ENCODE results near the gene SCIMP. TPM values are rescaled to one million over a fixed set of nuclear protein-coding genes. Genes with fewer than 3 reads are reported as not detected.

Gene SCIMP
- total and polyA plus RNA-seq, 2 of the 13 experiments (the other 11 are each of a cell fraction or from before 2014, with no cell fraction given): not detected

- intact Hi-C loops (cut with micrococcal nuclease; ENCODE audit: unreplicated experiment) (no loop called here), in situ Hi-C loops (cut with HindIII; ENCODE audit: extremely low pct_ligation_motif_present, low pct_unique_long_range_greater_than_20kb) (no loop called here)
These were observed 33.6 kb downstream of the SCIMP start for GRCh38 chr17:5201011-5201410.

GRCh38 chr17:5200360-5200759 is 34.3 kb downstream of the SCIMP start:
- Histone ChIP-seq H3K27ac (ENCODE audit: extremely low read length, insufficient read depth, low read length) (no peak overlapping the region), H3K4me2 (ENCODE audit: low read depth, low read length) (no peak overlapping the region), H2AFZ (ENCODE audit: low read length) (no peak overlapping the region), H4K20me1 (ENCODE audit: insufficient read depth, low read length) (no peaks in the 10 kb centered on the region), H3K27me3 (ENCODE audit: control insufficient read depth in 1 of 2, insufficient read depth in 2 of 2, low read length in 2 of 2) (no peaks in the 10 kb centered on the region), H3K36me3 (replicated peaks in 1 of 2; ENCODE audit: control insufficient read depth in 1 of 2, insufficient read depth in 2 of 2, low read length in 2 of 2) (no peaks in the 10 kb centered on the region), H3K9me3 (ENCODE audit: low read length) (no peaks in the 10 kb centered on the region), H3K79me2 (ENCODE audit: insufficient read depth, low read length) (no peaks in the 10 kb centered on the region), H3K4me3 (replicated peaks in 1 of 3; ENCODE audit: insufficient read depth in 1 of 3, low read depth in 2 of 3, low read length in 3 of 3) (no peak overlapping the region), H3K9ac (ENCODE audit: insufficient read depth, low read depth, low read length) (no peak overlapping the region), H3K4me1 (ENCODE audit: insufficient read depth, low read length) (no peaks in the 10 kb centered on the region)
- CTCF ChIA-PET (ENCODE audit: low intra/inter-chr PET ratio, low total read pairs): no interaction called here
- FAIRE-seq (no peak), ATAC-seq (no peak), DNase-seq (ENCODE audit: low spot score) (no peak)
- POLR2A ChIA-PET: no interaction called here
- BruUV-seq (replicated peaks): no TSS peak
- in situ Hi-C loops (cut with HindIII; ENCODE audit: extremely low pct_ligation_motif_present, low pct_unique_long_range_greater_than_20kb) (no loop called here), intact Hi-C loops (cut with micrococcal nuclease; ENCODE audit: unreplicated experiment) (no loop called here)
- WGBS (ENCODE audit: low lambda C conversion rate): 27% methylated on average over 2 of the region's 2 CpGs
- TF ChIP-seq RBFOX2 (IDR thresholded peaks at IDR 0.05; ENCODE audit: low read depth, low read length) (no peak), THAP9 (CRISPR knock-in tag; IDR thresholded peaks at IDR 0.05; ENCODE audit: borderline replicate concordance) (no peak), JUN (CRISPR knock-in tag; IDR thresholded peaks at IDR 0.05) (no peak), ZNF484 (CRISPR knock-in tag; IDR thresholded peaks at IDR 0.05; ENCODE audit: borderline replicate concordance, low read depth) (no peak), IRF2 (CRISPR knock-in tag; IDR thresholded peaks at IDR 0.05) (no peak)

More at GRCh38 chr17:5201011-5201410, 33.6 kb downstream of the SCIMP start:
- Histone ChIP-seq H4K20me1 (ENCODE audit: insufficient read depth, low read length) (no peaks in the 10 kb centered on the region), H2AFZ (ENCODE audit: low read length) (no peak overlapping the region), H3K36me3 (replicated peaks in 1 of 2; ENCODE audit: control insufficient read depth in 1 of 2, insufficient read depth in 2 of 2, low read length in 2 of 2) (no peaks in the 10 kb centered on the region), H3K27me3 (ENCODE audit: control insufficient read depth in 1 of 2, insufficient read depth in 2 of 2, low read length in 2 of 2) (no peaks in the 10 kb centered on the region), H3K9me3 (ENCODE audit: low read length) (no peaks in the 10 kb centered on the region), H3K79me2 (ENCODE audit: insufficient read depth, low read length) (no peaks in the 10 kb centered on the region), H3K4me2 (ENCODE audit: low read depth, low read length) (no peak overlapping the region), H3K4me1 (ENCODE audit: insufficient read depth, low read length) (no peaks in the 10 kb centered on the region), H3K9ac (ENCODE audit: insufficient read depth, low read depth, low read length) (no peak overlapping the region), H3K27ac (ENCODE audit: extremely low read length, insufficient read depth, low read length) (no peak overlapping the region), H3K4me3 (replicated peaks in 1 of 3; ENCODE audit: insufficient read depth in 1 of 3, low read depth in 2 of 3, low read length in 3 of 3) (no peak overlapping the region)
- DNase-seq (ENCODE audit: low spot score) (no peak), ATAC-seq (no peak), FAIRE-seq (no peak)
- ChIA-PET POLR2A (no interaction called here), CTCF (ENCODE audit: low intra/inter-chr PET ratio, low total read pairs) (no interaction called here)
- peak; percentile 36; the same call in 1 of the 2 replicates for TF ChIP-seq MNT (IDR thresholded peaks at IDR 0.05)
- no peak for TF ChIP-seq ELF1 (CRISPR knock-in tag; IDR thresholded peaks at IDR 0.05)
- no peak for TF ChIP-seq ZMYM3 (CRISPR knock-in tag; IDR thresholded peaks at IDR 0.05)
- no TSS peak for BruUV-seq (replicated peaks)
- 76% methylated on average over 8 of the region's 8 CpGs for WGBS (ENCODE audit: low lambda C conversion rate)
